GM18498 (cell line): ENCODE results near the gene PLXNB2.

Experiments used
- ATAC-seq: cut with Tn5 transposase; IDR thresholded peaks from one replicate; pipeline ENCODE4 v1.9.1; 2021; ENCODE audit warnings: mild to moderate bottlenecking, moderate library complexity; ENCODE audit not compliant: unreplicated experiment

The PLXNB2 gene

DNA sequence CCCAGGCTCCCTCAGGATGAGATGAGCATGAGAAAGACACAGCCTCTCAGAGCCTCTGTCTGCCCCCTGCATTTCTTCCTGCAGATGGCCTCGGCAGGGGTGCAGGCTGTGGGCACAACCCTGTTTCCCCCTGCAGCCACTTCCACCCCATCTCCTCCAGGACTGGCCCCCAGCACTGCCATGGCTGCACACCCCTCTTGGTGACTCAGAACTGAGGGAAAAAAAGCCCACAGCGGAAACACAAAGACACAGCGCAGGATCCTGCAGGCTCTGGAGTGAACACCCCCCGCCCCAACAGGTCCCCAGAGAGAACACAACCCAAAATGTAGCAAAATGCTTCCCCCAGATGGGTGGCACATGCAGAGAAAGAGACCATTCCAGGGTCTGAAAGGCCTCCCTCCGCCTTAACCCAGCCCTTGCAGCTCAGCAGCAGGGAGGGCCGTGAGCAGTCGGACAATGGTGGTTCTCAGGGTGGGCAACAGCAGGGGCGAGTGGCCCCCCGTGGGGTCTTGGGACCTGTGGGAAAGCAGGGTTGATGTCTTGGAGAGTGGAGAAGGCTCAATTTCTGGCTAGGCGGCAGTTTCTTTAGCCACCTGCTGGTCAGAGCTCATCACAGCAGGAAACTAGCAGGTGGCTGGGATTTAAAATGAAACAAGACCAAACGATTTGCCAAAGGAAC is 70.6 kb downstream of the PLXNB2 start:
- ATAC-seq, result no peak

DNA sequence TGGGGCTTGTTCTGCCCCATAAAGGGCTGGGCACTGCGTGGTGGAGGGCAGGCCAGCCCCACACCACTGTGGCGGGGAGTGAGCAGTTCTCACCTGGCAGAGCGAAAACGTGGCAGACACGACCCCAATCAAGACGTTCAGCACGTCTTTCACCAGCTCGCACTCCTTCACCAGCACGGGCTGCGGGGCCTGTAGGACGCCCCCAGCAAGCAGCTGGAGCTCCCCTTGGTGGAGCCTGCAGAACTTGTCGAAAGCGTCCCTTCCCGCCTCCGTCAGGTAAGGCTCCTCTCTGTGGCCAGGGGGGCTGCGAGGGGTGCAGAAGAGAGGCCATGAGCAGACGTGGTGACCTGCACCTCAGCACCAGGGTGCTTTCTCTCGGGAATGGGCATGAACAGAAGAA is 74.2 kb downstream of the PLXNB2 start:
- ATAC-seq, result no peak

DNA sequence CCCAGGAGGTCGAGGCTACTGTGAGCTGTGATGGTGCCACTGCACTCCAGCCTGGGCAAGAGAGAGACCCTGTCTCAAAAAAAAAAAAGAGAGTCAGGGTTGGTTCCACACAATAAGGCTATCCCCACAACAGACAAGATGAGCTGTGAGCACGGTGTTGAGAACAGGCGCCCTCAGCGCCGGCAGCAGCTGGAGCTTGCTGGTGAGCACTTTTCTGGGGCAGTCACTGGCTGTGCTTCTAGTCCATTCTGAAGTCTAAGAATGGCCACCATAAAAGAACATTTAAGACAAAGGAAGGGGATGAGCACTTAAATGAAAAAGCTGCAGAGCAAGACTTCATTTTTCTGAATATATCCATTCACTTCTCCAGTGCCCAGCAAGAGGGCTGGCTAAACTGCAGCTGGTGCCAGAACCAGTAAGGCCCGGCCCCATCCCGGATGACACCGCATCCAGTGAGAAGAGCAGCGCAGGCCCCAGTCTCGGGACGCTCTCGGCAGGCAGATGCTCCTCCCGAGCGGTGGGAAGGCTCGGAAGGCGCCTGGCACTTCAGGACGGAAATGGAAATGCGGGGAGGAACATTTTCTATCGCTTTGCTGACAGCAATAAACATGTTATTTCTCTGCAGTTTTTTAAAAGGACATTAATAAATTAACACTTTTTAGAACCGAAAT is 74.8 kb downstream of the PLXNB2 start:
- no peak for ATAC-seq

DNA sequence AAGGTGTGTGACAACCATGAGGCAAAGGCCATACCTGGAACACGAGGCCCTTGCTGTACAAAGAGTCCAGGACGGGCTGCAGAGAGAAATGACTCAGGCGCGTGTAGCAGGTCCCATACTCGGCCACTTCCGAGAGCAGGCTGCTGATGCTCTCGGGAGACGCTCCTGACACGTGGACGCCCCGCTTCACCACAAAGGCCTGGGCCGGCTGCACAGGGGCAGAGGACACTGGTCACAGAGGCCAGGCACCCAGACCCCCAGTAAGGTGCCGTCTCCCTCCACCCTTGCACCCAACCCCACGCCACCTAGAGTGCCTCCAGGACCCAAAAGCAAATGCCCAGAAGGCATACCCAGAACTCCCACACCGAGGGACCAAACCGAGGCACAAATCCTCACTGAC is 78.1 kb downstream of the PLXNB2 start:
- ATAC-seq, result no peak

DNA sequence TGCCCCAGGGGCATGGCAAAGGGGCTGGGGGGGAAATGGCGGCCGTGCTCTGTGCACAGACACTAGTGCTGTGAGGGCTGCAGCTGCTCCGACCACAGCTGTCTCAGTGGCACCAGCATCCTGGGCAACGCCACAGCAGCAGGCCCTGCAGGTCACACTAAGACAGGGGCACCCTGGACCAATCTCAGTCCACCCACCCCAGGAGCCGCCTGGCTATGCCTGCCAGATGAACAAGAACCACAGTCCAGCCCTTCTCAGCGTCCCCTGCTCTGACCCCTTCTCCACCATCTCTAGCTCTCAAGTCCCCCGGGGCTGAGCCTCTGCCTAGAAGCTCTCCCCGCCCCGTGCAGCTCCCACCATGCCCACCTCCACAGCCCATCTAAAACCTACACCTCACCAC is 79.1 kb downstream of the PLXNB2 start:
- ATAC-seq, result no peak

DNA sequence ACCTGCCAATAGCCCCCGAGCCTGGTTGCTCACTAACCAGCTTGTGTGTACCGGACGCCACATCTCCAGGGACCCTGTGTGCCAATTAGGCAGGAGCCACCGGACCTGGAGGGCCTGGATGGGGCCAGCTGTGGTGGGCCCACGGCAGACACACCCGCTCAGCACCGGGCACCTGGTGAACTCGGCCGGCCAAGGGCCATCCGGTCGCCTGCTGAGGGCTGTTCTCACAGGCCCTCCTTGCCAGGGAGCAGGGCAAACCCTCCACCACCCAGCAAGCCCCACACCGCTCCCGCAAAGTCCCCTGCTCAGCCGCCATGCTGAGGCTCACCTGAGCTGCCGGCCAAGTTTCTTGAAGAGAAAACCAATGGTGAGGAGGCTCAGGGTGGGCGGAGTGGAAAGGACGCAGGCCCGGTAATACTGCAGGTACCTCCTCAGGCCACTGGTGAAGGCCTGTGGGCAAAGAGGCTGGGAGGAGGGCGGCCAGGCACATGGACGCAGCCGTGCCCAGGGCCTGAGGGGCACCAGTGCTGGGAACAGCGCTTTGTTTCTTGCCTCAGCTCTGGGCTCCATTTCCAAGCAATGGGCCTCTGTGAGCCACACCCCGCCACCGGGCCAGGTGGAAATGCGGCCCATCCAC is 79.7 kb downstream of the PLXNB2 start:
- ATAC-seq, result no peak

DNA sequence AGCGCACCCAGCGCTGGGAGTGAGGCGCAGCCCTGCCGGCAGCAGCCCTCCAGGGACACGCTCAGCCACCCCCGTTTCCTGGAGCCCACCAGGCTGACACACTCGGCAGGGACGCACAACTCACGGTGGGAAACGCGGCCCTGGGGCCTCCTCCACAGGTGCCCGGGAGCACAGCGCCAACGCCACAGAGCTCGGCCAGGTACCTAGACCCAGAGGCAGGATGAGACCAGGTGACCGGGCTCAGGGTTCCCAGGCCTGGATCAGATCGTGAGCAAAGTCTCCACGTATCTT is 80.6 kb downstream of the PLXNB2 start:
- ATAC-seq, result no peak

DNA sequence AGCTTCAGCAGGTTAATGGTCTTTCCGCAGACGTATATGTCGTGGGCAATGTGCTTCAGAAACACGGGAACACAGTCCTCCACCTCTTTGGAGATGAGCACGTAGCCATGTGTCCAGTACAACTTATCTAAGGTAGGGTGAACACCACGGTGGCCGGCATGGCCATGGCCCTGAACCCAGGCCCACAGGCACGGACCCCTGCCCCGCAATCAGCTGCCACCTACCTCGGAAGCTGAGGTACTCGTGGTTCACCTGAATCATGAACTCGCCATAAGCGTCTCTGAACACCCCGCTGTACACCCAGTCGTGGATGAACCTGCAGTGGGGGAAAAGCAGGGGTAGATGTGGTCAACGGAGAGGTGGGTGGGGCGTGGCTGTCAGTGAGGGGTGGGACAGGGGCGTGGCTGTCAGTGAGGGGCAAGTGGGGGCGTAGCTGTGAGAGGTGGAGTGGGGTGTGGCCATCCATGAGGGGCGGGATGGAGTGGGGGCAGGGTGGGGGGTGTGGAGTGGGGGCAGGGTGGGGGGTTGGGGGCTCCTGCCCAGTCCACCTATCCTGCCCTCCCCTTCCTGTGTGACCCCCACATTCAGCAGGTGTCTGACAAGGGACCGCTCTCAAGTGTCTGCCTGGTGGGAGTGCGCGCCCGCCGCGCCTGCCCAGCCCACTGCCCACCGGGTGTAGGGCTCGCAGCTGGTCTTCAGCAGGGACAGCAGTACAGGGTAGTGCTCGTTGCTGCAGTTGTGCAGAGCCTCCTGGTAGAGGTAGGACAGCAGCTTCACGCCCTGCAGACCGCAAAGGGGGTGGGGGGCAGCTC is 81.2 kb downstream of the PLXNB2 start:
- ATAC-seq, result no peak

DNA sequence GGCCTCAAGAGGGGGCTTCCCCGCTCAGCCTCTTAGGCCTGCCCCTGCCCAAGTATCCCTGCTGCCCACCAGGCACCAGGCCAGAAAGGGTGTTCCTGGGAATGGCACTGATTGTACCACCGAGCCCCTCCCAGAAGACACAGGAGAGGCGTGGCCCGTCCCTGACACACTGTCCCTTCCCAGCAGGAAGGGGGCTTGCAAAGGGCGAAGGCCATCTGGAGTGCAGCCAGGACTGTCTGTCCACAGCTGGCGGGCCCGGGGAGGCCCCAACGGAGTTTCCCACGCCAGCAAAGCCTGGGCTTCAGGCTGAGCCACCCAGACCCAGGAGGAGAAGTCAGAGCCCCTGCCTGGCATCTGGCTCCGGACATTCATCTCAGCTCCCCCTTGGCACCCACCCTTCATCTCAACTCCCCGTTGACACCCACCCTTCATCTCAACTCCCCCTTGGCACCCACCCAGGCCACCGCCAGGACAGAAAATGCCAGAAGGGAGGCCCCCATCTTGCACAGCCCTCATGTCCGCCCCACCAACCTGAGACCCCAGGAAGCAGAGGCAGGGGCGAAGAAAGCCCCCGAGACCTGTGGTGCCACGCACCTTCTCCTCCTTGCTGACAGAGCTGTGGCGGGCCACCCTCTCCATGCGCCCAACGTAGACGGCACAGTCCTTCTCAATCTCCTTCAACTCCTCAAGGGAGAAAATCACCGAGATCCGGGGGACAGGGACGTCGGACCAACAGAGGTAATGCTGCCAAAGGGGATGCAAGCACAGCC is 82.1 kb downstream of the PLXNB2 start:
- ATAC-seq, result no peak
